Heart left ventricle (tissue), 13 donors: ENCODE measurements around the gene EXOC4.

Experiments
- CTCF ChIP-seq, 12 donors: fragments of 200-600 bp; sonication (generic) in 4 of 12; IDR thresholded peaks; one replicate each; pipeline versions ENCODE4 v1.5.0 to v1.8.0; 2018 to 2022; ENCODE audit warnings: antibody characterized with exemption in 12 of 12, mild to moderate bottlenecking in 5 of 12
- POLR2A ChIP-seq, 2 donors: fragments of 450-650 bp; IDR thresholded peaks; one replicate each; pipeline ENCODE4 v1.6.1; 2017; ENCODE audit warnings: antibody characterized with exemption in 2 of 2, mild to moderate bottlenecking in 2 of 2, moderate library complexity in 2 of 2
- donor health status: ischemic (EF 13 %, LVEDD 7.1; RV severe dilation, severe dysfunction).
- donor health status: DM: no; HTN: yes; CAD: no.
- donor health status: DM: no; HTN: no; CAD: no.
- donor health status: ischemic (EF 25% LVEDD 6.9; RV normal size, moderate dysfunction).
- donor health status: ischemic (EF 25% LVEDD 5.7; RV mildly dilated, moderate dysfunction).
- donor health status: ischemic (EF 35%, LVEDD 5.7; RV mildly dilated, moderate dysfunction).
- donor health status: nonischemic (EF 11% LVEDD 7.7; RV severe dilation, severe dysfunction).
- donor health status: DM: yes; HTN: yes; CAD: no.
- donor health status: PGD.
- donor health status: ischemic (EF 29% LVEDD 5.4; RV normal size, mild dysfunction).
- donor health status: nonischemic (EF 23%, LVEDD 6.1; RV moderate dilation, normal function).

GRCh38 chr7:133550811-133551210 is 297.9 kb downstream of the EXOC4 start:
- TF ChIP-seq POLR2A (IDR thresholded peaks at IDR 0.05) (no peak), CTCF (IDR thresholded peaks at IDR 0.05) (no peak)
